GM18511 (cell line): Measurements from ENCODE around the gene CHST3.
"Not testable (repeated sequence)": the region's sequence is repeated elsewhere in the genome, so short reads cannot be mapped to it uniquely, and the experiment has no call there.

Source experiments
- ATAC-seq: cut with Tn5 transposase; IDR thresholded peaks from one replicate; pipeline ENCODE4 v1.9.1; 2021; ENCODE audit warnings: mild to moderate bottlenecking, moderate library complexity; ENCODE audit not compliant: unreplicated experiment

The CHST3 gene, protein sequence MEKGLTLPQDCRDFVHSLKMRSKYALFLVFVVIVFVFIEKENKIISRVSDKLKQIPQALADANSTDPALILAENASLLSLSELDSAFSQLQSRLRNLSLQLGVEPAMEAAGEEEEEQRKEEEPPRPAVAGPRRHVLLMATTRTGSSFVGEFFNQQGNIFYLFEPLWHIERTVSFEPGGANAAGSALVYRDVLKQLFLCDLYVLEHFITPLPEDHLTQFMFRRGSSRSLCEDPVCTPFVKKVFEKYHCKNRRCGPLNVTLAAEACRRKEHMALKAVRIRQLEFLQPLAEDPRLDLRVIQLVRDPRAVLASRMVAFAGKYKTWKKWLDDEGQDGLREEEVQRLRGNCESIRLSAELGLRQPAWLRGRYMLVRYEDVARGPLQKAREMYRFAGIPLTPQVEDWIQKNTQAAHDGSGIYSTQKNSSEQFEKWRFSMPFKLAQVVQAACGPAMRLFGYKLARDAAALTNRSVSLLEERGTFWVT

DNA sequence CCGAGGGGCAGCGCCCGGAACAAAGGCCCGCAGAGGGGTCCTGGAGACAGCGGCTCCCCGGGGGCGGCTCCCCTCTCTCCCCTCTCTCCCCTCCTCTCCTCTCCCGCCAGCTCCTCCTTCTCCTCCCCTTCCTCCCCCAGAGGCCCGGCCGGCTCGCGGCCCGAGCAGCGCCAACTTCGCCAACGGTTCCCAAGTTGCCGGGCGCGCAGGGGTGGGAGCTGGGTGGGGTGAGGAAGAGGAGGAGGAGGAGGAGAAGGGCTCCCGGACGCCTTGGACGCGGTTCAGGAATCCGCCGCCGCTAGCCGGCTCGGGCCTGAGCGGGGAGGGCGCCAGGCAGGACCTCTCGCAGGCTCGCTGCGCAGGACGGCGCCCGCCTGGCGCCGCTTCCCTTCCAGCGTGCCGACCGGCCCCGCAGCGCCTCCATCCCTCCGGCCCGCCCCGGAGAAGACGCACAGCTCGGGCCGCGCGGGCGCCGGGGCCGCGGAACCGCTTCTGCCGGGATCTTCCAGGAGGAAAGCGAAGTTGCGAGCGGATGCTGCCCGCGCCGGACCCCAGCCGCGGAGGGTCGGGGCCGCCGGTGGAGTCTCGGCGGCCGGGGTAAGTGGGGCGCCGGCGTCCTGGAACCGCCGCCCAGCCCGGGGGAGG is at the start of gene CHST3:
Gene CHST3 (plus strand): TSS at position 298 of the 645 bp plus-strand sequence. CDS start 41,448 bp downstream, outside the sequence.
- no peak for ATAC-seq

GRCh38 chr10:71916827-71917226 is 47.4 kb upstream of the CHST3 start:
- no peak for ATAC-seq

GRCh38 chr10:71918992-71919391 is 45.2 kb upstream of the CHST3 start:
- no peak for ATAC-seq

DNA sequence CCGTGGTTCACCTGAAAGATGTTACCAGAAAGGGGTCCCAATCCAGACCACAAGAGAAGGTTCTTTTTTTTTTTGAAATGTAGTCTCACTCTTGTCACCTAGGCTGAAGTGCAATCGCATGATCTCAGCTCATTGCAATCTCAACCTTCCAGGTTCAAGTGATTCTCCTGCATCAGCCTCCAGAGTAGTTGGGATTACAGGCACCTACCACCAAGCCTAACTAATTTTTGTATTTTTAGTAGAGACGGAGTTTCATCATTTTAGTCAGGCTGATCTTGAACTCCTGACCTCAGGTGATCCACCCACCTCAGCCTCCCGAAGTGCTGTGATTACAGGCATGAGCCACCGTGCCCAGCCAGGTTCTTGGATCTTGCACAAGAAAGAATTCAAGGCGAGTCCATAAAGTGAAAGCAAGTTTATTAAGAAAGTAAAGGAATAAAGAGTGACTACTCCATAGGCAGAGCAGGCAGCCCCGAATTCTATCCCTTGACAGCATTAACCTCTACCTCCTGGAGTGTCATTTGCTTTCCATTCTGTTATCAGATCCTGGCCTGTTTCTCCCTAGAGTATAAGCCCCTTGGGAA is 44.1 kb upstream of the CHST3 start:
- not testable (repeated sequence) for ATAC-seq

DNA sequence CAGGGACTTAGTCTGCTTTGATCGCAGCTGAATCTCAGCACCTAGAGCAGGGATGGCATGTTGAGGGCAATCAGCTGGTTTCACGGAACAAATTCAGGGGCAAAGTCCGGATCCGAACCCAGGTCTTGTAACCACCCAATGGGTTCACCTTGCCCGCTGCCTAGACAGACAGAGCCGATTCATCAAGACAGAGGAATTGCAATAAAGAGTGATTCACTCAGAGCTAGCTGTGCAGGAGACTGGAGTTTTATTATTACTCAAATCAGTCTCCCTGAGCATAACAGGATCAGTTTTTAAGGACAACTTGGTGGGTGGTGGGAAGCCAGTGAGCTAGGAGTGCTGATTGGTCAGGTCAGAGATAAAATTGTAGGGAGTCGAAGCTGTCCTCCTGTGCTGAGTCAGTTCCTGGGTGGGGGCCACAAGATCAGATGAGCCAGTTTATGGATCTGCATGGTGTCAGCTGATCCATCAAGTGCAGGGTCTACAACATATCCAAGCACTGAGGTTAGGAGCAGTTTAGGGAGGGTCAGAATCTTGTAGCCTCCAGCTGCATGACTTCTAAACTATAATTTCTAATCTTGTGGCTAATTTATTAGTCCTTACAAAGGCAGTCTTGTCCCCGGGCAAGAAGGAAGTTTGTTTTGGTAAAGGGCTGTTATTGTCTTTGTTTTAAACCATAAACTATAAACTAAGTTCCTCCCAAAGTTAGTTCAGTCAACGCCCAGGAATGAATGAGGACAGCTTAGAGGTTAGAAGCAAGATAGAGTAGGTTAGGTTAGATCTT is 43.5 kb upstream of the CHST3 start:
- ATAC-seq, result no peak

DNA sequence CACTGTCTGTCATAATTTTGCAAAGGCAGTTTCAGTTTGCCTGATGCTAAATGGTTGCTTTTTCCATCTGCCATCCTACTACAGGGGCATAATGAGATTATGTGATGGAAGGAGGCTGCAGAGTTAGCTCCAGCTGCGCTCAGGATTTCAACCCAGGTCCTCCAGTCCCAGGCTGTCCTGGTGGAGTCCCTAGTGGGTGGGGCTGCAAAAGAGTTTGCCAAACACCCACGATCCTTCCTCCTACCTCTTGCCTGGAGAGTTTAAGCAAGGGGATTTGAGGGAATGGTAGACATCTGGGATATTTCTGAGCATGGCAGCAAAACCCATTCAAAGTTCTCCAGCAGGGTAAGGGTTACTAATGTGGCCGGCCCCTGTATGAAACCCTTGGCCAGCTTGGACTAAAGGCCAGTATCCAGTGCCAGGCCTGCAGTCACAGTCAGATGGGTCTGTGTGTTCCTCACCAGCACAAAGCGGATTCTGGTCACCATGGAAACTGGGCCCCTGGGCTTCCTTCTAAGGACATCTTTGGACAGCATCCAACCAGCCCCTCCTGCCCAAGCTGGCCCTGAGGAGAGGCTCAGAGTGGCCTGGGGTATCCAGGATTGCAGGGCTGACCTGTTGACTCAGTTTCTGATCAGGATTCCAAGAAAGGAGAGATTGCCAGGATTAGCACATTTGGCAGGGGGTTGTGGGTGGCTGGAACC is 42.7 kb upstream of the CHST3 start:
- no peak for ATAC-seq

GRCh38 chr10:71923138-71923692 is 41.0 kb upstream of the CHST3 start:
- no peak for ATAC-seq

DNA sequence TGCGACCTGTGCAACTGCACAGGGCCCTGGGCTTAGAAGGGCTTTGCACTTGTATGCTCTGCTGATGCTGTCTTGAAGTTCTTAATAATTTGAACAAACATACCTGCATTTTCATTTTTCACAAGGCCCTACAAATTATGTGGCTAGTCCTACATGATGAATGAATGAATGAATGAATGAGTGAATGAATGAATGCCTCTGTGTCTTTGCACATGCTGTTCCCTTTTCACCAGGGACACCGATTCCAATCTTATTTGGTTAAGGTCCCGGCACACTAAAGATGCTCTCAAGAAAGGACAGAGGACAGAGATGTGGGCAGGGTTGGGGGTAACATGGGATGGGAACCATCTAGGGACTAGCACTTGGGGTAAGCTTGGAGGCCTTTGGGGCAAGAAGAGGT is 39.4 kb upstream of the CHST3 start:
- no peak for ATAC-seq

GRCh38 chr10:71927159-71927558 is 37.0 kb upstream of the CHST3 start:
- ATAC-seq, result no peak

DNA sequence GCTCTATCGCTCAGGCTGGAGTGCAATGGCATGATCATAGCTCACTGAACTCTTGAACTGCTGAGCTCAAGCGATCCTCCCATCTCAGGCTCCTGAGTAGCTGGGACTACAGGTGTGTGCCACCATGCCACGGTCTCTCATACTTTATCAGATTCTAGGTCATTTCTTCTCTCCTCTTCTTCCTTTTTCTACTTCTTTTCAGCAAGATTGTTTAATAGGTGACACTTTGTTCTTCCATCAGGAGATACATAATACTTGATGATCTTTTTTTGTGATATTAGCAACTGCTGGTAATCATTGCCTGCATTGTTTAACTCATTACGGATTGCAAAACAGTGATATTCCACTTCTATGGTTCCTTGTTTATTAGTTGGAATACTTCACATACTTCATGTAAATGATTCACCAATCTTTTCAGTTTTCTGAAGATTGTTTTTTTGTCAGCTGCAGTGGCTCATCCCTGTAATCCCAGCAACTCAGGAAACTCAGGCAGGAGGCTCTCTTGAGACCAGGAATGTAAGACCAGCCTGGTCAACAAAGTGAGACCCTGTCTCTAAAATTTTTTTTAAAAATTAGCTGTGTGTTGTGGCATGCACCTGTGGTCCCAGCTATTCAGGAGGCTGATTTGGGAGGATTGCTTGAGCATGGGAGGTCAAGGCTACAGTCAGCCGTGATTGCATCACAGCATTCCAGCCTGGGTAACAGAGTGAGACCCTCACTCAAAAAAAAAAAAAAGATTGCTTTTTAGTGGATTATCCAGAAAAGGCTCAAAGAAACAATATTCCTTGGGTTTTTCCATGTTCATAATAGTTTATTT is 36.2 kb upstream of the CHST3 start:
- no peak for ATAC-seq

- ATAC-seq, result no peak
Measured at GRCh38 chr10:71931295-71931694, 32.9 kb upstream of the CHST3 start.

- no peak for ATAC-seq
Measured at GRCh38 chr10:71933651-71934050, 30.5 kb upstream of the CHST3 start.

GRCh38 chr10:71938211-71938610 is 26.0 kb upstream of the CHST3 start:
- ATAC-seq, result no peak

DNA sequence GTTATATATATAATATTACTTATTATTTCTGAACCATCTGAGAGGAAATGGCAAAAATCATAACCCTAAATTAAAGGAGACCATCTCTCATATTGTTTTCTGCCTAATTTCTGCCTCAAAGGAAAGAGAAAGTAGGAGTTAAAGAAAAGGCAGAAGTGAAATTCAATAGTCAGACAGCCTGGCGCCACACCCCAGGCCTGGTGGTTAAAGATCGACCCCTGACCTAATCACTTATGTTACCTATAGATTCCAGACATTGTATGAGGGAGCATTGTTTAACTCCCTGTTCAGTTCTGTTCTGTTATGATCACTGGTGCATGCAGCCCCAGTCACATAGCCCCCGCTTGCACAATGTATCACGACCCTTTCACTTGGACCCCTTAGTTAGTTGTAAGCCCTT is 24.9 kb upstream of the CHST3 start:
- no peak for ATAC-seq

DNA sequence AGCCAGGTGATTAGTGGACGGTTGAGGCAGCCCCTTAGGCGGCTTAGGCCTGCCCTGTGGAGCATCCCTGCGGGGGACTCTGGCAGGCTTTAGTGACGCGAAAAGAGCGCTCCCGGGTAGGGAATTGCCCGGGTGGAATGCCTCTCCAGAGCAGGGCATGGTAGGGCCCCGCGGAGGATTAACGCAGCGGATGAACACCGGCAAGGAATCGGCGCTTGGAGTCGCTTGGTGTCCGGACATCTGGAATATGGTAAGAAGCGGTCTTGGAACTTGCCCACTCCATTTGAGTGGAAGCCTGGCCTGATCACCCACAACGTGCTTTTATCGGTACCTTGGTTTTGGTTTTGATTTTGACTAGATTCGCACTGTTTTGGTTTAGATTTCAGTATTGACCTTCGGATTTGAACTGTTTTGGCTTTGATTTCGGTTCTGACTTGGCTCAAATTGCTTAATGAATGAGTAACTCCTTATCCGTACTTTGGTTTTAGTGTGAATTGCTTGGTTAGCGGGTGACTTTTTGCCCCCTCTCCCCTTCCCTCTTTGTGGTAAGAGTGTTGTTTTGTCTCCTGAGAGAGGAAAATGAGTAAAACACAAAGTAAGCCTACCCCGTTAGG is 24.2 kb upstream of the CHST3 start:
- no peak for ATAC-seq

DNA sequence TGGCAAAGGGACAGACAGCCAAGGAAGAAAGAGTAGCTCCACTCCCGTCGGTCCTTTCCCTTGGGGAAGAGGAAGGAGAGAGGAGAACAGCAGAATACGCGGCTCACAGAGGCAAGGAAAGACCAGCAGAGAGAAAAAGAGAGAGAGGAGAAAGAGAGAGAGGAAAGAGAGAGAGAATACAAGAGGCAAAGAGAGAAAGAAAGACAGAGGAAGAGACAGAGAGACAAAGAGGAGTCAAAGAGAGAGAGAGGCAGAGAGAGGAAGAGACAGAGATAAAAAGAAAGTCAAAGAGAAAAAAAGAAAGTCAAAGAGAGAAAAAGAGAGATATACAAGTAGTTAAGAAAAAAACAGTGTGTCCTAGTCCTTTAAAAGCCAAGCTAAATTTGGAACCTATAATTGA is 23.4 kb upstream of the CHST3 start:
- no peak for ATAC-seq

GRCh38 chr10:71941318-71941717 is 22.9 kb upstream of the CHST3 start:
- ATAC-seq, result no peak

GRCh38 chr10:71945819-71946474 is 18.2 kb upstream of the CHST3 start:
- ATAC-seq, result no peak
